ENCODE results near the gene RNF213.

Gene RNF213

DNA sequence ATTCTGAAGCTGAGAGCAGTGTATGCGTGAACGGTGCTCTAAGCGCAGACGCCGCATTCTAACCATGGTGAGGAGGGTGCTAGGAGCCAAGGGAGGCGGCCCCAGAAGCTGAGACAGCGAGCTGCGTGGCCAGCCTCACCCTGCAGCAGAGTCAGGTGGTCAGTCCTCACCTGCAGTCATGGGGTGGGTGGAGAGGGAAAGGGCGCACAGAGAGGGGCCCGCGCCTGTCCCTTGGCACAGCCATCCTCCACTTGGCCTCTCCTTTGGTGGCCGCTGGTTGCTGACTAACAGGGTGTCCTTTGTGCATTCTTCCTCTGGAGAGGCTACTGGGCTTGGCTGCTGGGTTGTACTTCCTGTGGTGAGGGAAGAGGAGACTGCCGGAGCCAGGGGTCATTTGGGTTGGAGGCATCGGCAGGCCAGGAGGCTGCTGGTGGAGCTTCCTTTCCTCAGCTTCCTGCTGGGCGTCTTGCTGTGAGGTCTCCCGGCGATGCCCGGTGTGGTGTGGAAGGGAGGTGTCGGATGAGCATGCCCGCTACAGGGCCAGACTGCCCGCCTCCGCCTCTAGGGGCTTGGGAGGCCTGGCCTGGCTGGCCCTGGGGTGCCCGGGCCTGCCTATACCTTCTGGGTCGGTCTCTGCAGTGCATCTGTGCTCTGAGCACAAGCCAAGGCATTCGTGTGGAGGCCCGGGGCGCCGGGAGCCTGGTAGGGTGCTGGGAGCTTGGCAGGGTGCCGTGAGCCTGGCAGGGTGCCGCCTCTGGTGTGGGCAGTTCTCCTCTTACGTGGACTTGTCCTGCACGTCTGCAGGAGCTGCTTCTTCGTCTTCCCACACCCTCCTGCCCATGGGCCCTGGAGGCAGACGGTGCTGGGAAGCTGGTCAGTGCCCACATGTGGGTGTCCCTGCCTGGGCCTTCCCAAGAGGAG is 17.4 kb downstream of the RNF213 start:
- Histone ChIP-seq H3K36me3 (ENCODE audit: insufficient read depth, low read length) (no peaks in the 10 kb centered on the region), H3K27ac (ENCODE audit: low read depth, low read length, poor library complexity, severe bottlenecking) (no peak overlapping the region), H3K4me3 (ENCODE audit: low read depth, low read length, poor library complexity, severe bottlenecking) (no peak overlapping the region), H3K9me3 (ENCODE audit: low read length) (no peaks in the 10 kb centered on the region), H3K4me1 (ENCODE audit: insufficient read depth, low read length, severe bottlenecking) (no peaks in the 10 kb centered on the region), H3K79me2 (ENCODE audit: insufficient read depth, low read length) (no peaks in the 10 kb centered on the region), H4K20me1 (ENCODE audit: insufficient read depth, low read length) (no peaks in the 10 kb centered on the region), H3F3A (ENCODE audit: insufficient read depth, low read length) (no peaks in the 10 kb centered on the region), H3K9ac (ENCODE audit: low read length) (no peak overlapping the region), H2AFZ (ENCODE audit: low read length) (no peak overlapping the region), H3K4me2 (ENCODE audit: low read length) (no peak overlapping the region), H3K27me3 (ENCODE audit: insufficient read depth, low read length) (no peaks in the 10 kb centered on the region), H3K9me2 (ENCODE audit: low read depth, low read length) (no peaks in the 10 kb centered on the region)
- TF ChIP-seq, protein P1, sequence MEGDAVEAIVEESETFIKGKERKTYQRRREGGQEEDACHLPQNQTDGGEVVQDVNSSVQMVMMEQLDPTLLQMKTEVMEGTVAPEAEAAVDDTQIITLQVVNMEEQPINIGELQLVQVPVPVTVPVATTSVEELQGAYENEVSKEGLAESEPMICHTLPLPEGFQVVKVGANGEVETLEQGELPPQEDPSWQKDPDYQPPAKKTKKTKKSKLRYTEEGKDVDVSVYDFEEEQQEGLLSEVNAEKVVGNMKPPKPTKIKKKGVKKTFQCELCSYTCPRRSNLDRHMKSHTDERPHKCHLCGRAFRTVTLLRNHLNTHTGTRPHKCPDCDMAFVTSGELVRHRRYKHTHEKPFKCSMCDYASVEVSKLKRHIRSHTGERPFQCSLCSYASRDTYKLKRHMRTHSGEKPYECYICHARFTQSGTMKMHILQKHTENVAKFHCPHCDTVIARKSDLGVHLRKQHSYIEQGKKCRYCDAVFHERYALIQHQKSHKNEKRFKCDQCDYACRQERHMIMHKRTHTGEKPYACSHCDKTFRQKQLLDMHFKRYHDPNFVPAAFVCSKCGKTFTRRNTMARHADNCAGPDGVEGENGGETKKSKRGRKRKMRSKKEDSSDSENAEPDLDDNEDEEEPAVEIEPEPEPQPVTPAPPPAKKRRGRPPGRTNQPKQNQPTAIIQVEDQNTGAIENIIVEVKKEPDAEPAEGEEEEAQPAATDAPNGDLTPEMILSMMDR (IDR thresholded peaks at IDR 0.05; ENCODE audit: low read length) = no peak
- no peak for TF ChIP-seq EZH2 (IDR thresholded peaks at IDR 0.05; ENCODE audit: borderline replicate concordance, low read length)

DNA sequence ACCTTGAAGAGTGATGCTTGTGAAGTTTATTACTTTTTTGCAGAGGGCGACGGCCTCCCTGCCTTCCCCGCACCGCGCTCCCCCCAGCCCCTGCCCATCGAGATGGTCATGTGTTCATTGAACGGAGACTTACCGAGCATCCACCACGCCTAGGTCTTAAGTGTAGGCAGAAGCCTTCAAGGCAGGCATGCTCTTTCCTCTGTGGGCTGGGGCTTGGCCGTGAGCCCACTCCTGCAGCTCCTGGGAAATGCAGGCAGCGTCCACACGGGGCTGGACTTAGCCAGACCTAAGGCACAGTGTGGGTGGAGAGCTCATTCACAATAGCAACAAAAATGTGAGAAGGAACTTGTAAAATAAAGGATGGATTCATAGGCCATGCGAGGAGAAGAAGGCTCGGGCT is 19.2 kb downstream of the RNF213 start:
- no peak overlapping the region for H3K9ac ChIP-seq (ENCODE audit: low read length)
- H3K27ac ChIP-seq (ENCODE audit: low read depth, low read length, poor library complexity, severe bottlenecking) = no peak overlapping the region
- no peaks in the 10 kb centered on the region for H3K9me3 ChIP-seq (ENCODE audit: low read length)
- H3K79me2 ChIP-seq (ENCODE audit: insufficient read depth, low read length) = no peaks in the 10 kb centered on the region
- no peak overlapping the region for H2AFZ ChIP-seq (ENCODE audit: low read length)
- TF ChIP-seq, protein P1 (IDR thresholded peaks at IDR 0.05; ENCODE audit: low read length) = no peak
- no peak for TF ChIP-seq EZH2 (IDR thresholded peaks at IDR 0.05; ENCODE audit: borderline replicate concordance, low read length)
- H3K27me3 ChIP-seq (ENCODE audit: insufficient read depth, low read length) = no peaks in the 10 kb centered on the region
- no peaks in the 10 kb centered on the region for H3F3A ChIP-seq (ENCODE audit: insufficient read depth, low read length)
- no peaks in the 10 kb centered on the region for H3K36me3 ChIP-seq (ENCODE audit: insufficient read depth, low read length)
- H3K4me3 ChIP-seq (ENCODE audit: low read depth, low read length, poor library complexity, severe bottlenecking) = no peak overlapping the region
- H4K20me1 ChIP-seq (ENCODE audit: insufficient read depth, low read length) = no peaks in the 10 kb centered on the region
- no peak overlapping the region for H3K4me2 ChIP-seq (ENCODE audit: low read length)
- H3K9me2 ChIP-seq (ENCODE audit: low read depth, low read length) = no peaks in the 10 kb centered on the region
- no peaks in the 10 kb centered on the region for H3K4me1 ChIP-seq (ENCODE audit: insufficient read depth, low read length, severe bottlenecking)

DNA sequence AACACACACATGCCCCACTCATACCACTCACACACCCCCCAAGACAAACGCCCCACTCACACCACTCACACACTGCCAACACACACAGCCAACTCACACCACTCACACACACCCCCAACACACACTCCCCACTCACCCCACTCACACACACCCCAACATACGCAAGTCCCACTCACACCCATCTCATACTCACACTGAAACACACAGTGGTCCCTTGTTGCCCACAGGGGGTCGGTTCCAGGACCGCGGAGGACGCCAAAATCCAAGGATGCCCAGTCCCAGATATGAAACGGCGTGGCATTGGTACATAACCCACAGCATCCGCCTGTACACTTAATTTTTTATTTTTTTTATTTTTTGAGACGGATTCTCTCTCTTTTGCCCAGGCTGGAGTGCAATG is 20.9 kb downstream of the RNF213 start:
- Histone ChIP-seq H3K27me3 (ENCODE audit: insufficient read depth, low read length) (no peaks in the 10 kb centered on the region), H3K9me2 (ENCODE audit: low read depth, low read length) (no peaks in the 10 kb centered on the region), H3K9ac (ENCODE audit: low read length) (no peak overlapping the region), H4K20me1 (ENCODE audit: insufficient read depth, low read length) (no peaks in the 10 kb centered on the region), H3K4me3 (ENCODE audit: low read depth, low read length, poor library complexity, severe bottlenecking) (no peak overlapping the region), H3K9me3 (ENCODE audit: low read length) (no peaks in the 10 kb centered on the region), H3K36me3 (ENCODE audit: insufficient read depth, low read length) (no peaks in the 10 kb centered on the region), H3K4me2 (ENCODE audit: low read length) (no peak overlapping the region), H3K79me2 (ENCODE audit: insufficient read depth, low read length) (no peaks in the 10 kb centered on the region), H2AFZ (ENCODE audit: low read length) (no peak overlapping the region), H3F3A (ENCODE audit: insufficient read depth, low read length) (no peaks in the 10 kb centered on the region), H3K27ac (ENCODE audit: low read depth, low read length, poor library complexity, severe bottlenecking) (no peak overlapping the region), H3K4me1 (ENCODE audit: insufficient read depth, low read length, severe bottlenecking) (no peaks in the 10 kb centered on the region)
- TF ChIP-seq, protein P1 (IDR thresholded peaks at IDR 0.05; ENCODE audit: low read length) = no peak
- no peak for TF ChIP-seq EZH2 (IDR thresholded peaks at IDR 0.05; ENCODE audit: borderline replicate concordance, low read length)
